Activated CD4-positive, alpha-beta T cell treated with anti-CD3 and anti-CD28 coated beads for 1 hour (primary cell): Measurements from ENCODE around the gene VAC14.
"Not testable (repeated sequence)": the region's sequence is repeated elsewhere in the genome, so short reads cannot be mapped to it uniquely, and the experiment has no call there.

Source experiments
- DNase-seq: peaks from one replicate; pipeline ENCODE4 v3.0.0-alpha.2; 2020

Gene VAC14

DNA sequence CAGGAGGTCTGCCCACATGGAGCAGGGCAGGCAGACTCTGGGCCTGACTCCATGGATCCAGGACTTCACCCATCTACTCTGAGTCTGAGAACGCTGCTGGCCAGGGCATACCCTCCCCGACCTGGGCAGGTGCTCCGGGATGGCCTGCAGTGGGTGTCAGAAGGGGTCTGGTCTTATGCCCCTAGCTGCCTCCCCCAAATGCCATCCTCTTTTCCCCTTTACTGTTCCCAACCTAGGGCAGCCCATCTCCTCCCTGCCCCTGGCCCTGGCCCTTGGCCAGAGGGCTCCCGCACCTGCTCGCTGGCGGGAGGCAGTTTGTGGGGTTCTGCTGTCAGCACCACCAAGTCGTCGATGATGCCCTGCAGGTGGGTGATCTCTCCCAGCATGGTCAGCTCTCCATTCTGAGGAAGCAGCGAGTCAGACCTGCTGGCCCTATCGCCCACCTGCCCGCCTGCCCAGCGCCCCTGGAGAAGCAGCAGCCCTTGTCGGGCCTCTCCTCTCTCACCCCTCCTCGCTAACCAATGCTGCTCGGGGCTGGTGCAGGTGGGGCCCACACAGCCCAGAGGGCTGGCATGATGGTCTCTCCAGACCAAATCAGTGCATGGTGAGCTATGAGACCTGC is 123.3 kb downstream of the VAC14 start:
- DNase-seq, result no peak

DNA sequence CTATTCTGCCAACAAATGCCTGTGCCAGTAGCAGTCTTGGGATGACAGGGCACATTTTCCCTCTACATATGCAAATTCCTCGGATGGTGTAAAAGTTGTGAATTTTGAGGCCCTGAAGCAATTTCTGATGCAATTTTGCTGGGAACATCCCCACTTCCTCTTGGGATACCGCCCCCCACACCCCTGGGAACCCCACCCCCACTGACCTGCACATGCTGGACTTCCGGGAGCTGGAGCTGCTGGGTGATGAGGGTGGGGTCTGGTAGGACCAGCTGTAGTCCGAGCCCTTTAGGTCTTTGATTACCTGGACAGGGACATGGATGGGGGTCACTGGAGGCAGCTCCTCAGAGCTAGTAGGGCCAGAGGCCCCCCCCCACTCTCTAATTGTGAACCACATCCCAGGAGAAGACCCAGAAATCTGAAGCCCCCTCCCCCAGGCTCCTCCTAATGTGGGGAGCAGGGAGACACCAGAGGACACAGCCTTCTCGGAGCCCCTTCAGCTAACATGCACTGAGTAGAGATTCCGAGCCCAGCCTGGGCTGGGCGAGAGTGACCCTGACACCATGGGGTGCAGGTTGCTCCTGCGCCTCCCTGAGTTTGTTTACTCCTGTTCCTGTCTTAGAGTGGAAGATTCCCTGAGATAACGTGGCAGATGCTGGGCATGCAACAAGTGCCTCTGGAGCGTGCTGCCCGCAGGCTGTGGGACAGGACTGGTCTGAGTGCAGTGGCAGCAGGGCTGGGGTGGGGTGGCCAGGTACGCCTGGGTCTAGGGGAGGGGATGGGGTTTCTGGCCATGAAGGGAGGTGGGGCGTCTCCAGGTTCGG is 124.1 kb downstream of the VAC14 start:
- DNase-seq, result no peak

DNA sequence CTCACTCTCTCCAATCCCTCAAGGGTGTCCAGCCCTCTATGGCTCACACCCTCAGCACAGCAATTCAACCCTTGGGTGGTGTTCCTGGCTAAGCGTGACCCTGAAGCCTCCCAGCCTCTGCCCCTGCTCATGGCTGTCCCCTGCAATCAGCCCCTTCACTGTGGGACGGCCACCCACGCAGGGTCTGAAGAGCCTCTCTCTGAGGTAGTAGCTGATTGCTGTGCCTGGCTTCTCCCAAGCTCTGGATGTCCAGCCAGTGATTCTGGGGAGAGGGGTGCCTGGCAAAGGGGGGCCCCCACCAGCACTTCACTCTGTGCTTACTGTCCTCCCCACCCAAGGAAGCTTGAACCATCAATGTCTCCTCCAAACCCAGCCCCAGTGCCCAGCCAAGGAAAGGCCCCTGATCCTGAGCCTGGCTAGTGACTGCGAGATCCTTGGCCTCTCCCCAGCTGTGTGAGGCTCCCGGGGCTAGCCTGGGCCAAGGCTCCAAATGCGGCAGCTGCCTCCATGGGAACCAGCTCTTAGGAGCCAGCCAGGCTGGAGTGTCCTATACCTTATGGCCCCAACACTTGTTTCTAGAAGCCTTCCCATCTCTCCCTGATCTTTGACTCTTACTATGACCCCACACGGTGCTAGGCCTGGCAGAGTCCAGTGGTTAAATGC is 125.0 kb downstream of the VAC14 start:
- no peak for DNase-seq

GRCh38 chr16:70674221-70675014 is 126.5 kb downstream of the VAC14 start:
- DNase-seq, result no peak

DNA sequence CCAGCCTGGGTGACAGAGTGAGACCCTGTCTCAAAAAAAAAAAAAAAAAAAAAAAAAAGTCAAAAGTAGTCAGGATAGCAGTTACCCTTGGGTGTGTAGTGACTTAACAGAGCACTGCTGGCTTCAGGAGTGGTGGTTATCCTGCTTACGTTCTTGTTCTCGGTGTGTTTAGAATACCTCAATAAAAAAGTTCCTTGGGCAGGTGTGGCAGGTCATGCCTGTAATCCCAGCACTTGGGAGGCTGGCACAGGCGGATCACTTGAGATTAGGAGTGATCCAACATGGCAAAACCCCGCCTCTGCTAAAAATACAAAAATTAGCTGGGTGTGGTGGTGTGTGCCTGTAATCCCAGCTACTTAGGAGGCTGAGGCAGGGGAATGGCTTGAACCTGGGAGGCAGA is 130.0 kb downstream of the VAC14 start:
- DNase-seq, result not testable (repeated sequence)

DNA sequence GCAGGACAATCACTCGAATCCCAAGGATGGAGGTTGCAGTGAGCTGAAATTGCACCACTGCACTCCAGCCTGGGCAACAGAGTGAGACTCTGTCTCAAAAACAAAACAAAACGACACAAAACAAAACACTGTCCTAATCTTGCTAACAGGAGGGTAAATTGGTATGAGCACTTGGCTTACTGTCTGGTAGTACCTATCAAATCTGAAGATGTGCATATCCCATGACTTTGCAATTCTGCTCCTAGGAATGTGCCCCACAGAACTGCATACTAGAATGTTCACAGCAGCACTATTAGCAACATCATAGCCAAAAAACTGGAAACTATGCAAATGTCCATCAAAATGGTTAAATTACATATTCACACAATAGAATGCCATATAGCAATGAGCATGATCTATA is 130.8 kb downstream of the VAC14 start:
- no peak for DNase-seq

DNA sequence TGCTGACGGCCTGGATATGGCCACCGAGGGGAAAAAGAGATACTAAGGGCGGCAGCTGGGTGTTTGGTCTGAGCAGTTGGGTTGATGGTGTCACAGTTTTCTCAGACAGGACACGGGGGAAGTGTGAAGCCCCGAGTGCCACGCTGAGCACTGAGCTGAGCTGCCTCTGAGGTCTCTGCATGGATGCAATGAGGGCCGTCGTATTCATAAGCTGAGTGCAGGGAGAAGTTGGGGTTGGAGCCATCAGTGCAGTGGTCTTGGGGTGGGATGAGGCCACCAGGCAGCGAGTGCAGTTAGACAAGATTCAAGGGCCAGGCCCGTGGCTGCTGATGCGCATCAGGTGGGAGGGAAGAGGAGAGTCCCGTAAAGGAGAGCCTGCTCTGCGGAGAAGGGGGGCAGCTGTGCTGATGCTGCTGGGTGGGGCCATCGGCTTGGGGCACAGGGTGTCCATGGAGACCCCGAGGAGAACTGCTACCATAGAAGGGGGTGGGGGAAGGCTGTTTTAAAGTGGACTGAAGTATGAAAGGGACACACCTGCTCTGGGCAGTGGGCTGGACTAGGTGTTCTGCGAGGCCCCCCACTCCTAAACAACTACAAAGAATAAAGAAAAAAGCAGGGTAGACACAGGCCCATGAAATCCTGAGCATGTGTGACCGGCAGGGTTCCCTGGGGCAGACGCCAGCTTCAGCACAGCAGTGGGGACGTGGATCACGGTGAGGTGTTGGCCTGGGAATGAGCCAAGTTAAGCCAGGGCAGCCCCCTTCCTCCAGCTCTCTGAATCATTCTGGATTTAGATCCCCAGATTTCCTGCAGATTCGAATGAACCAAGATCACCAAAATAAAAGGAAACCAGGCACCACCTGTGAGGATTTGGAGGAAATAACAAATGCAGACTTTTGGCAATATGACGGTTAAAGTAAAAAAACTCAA is 134.9 kb downstream of the VAC14 start:
- DNase-seq, result no peak

- DNase-seq, result no peak
Observed at GRCh38 chr16:70665113-70665694, 135.8 kb downstream of the VAC14 start.

DNA sequence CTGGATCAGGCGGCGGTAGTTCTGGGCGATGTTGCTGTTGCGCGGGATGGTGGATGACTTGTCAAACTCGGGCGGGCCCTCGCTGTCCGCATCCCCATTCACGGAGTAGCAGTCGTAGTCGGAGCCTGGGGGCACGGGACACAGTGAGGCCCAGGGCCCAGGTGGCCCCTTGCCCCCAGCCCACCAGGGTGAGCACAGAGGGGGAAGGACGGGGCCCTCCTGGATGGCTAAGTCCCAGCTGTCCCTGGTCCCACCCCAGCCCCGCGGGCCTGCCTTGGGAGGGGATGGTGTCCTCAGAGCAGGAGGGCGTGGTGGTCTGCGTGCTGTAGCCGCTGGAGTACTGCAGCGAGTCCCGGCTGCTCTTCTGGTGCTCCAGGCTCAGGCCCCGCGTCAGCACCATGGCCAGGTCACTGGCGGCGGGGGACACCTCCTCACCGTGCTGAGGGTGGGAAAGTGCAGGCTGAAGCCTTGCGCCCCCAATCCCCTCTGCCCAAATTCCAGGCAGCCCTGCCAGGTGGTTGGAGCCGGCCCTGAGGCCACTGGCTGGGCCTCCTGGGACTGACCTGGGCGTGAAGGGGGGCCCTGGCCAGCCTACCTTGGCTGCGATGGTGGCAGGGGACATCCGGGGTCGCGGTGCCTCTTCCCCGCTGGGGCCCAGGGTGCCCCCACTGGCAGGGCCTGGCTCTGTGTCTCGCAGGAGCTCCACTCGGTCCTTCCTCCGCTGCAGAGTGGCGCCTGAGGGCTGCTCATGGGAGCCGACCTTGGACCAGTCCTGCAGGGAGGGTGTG is 136.4 kb downstream of the VAC14 start:
- DNase-seq, result no peak

DNA sequence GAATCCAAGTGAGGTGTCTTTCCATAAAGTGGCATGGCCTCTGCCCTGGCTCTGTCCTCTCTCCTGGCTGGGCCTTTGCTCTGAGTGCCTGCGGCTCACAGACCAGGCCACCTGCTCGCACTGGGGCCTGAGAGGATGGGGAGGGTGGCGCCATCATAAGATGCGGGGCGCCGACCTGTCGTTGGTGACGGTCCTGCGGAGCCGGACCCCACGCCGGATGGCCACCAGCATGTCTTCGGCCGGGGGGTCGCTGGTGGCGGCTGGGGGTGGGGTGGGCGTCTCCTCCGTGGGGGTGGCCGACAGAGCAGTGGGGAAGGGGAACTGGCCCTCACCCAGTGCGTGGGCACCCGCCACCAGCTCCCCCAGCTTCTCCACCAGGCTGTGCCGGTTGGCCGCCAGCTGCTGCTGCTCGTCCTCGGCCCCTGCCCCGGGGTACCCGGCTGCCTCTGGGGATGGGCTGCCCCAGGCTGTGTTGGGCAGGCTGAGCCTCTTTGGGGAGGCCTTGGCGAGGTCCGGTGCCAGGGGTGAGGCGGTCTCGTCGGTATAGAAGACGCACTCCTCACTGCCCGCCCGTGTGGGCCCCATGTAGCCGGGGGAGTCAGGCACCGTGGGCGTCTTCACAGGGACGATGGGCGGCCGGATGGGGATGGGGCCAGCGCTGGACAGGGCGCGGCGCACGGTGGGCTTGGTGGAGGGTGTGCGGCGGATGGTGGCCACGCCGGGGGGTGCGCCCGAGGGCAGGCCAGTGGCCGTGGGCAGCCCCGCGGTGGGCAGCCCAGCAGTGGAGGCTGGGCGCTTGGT is 137.2 kb downstream of the VAC14 start:
- no peak for DNase-seq

DNA sequence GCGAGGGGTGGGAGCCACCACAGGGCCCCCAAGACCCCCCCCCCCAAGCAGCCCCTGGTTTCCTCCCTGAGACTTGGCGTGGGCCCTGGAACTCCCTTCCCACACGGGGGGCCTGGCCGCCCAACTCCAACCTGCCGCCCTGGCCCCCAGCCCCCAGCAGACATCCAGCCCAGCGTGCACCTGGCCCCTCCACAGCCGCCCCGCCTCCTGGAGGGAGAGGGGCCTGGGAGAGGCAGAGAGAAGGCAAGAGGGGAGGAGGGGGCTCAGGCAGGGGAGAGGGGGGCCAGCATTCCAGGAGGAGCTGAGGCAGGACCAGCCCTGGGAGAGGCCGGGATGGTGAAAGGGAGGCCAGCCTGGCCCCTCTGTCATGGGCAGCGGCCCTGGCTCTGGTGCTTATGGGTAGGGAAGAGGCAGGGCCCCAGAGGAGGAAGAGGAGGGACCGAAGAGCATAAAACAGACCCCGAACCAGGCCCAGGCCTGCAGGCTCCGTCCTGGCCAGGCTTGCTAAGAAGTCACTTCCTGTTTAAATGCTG is 137.9 kb downstream of the VAC14 start:
- DNase-seq, result no peak

DNA sequence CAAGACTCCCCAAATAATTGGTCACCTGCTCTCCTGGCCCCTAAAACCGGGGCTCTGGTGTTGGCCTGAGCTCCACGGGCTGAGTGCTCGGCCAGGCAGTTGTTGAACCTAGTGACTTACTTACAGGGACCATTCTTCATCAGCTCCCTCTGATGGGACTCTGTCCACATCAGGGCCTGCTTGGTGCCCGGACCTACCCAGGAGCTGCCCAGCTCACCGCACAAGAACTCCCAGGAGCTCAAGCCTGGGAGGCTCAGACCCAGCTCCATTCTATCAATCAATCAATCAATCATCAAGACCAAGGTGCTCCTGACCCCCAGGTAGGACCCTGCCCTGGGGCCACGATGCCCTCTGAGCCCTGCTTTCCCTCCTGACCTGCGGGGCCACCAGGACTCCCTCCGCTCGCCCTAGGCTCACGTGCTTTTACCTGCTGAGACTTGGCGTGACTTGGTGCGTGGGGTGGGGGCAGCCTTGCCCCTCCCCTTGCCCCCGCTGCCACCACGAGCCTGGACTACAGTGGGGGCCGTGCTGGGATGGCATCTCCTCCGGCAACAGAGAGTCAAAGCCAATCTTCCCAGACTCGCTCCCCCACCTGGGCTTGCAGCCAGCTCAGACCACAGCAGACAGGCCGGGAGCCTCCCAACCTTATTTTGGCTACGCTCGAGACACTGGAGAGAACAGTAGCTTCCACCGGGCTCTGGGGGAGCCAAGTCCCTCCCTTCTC is 138.9 kb downstream of the VAC14 start:
- DNase-seq, result no peak

DNA sequence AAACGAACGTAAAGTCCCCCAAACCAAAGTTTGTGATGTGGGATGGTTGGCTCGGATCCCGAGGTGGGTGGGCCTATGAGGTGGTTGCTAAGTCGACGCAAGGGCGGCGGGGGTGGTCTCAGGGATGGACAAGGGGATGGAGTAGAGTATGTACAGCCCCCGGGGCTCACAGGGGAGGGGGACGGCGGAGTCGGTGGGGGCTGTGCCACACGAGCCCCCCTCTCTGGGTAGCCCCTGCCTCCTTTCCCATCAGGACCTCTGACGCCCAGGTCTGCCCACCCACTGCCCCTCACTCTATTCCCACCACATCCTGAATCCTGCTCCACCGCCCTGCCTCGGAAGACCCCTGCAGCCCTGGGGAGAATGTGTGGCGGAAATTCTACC is 139.4 kb downstream of the VAC14 start:
- no peak for DNase-seq

- no peak for DNase-seq
Observed at GRCh38 chr16:70660672-70661350, 140.1 kb downstream of the VAC14 start.

DNA sequence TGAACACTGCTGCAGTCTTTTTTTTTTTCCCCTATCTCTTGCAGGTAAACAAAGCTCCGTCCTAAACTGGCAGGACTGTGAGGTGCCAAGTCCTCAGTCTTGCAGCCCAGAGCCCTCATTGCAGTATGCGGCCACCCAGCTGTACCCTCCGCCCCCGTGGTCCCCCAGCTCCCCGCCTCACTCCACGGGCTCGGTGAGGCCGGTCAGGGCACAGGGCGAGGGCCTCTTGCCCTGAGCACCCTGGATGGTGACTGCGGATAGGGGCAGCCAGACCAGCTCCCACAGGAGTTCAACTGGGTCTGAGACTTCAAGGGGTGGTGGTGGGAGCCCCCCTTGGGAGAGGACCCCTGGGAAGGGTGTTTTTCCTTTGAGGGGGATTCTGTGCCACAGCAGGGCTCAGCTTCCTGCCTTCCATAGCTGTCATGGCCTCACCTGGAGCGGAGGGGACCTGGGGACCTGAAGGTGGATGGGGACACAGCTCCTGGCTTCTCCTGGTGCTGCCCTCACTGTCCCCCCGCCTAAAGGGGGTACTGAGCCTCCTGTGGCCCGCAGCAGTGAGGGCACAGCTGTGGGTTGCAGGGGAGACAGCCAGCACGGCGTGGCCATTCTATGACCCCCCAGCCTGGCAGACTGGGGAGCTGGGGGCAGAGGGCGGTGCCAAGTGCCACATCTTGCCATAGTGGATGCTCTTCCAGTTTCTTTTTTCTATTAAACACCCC is 140.8 kb downstream of the VAC14 start:
- DNase-seq, result no peak

DNA sequence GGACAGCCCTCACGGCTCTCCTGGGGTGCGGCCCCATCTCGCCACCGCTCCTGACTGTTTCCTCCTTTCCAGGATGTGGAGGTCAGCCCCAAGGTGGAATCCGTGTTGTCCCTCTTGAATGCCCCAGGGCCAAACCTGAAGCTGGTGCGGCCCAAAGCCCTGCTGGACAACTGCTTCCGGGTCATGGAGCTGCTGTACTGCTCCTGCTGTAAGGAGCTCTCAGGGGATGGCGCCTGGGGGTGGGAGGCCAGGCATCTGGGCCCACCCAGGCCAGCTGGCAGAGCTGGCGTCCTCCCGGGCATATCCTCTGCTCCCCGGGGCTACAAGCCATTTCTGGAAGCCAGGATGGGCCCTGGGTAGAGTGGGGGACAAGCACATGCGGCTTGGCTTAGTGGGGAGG is 141.4 kb downstream of the VAC14 start:
- no peak for DNase-seq

- no peak for DNase-seq
Observed at GRCh38 chr16:70658921-70659320, 142.0 kb downstream of the VAC14 start.

DNA sequence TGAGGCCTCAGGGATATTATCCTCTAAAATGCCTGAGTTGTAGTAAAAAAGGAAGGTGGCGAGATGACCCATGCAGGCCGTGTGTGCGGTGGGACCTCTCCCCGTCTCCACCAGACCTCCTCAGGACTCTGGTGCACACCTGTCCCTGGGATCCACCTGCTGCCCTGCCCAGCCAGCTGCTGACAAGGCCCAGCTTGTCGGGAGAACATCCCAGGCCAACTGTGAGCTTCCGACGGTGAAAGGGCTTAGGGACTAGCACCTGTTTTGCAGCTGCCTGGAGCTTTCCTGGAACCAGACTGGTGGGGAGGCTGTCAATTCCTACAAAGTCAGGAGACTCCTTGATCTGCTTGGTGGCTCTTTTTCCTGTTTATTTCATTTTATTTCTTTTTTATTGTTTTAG is 143.0 kb downstream of the VAC14 start:
- DNase-seq, result no peak
